HG02840 (cell line): ENCODE results near the gene CACNA2D2.

Experiments
- ATAC-seq: cut with Tn5 transposase; IDR thresholded peaks from one replicate; pipeline ENCODE4 v1.9.1; 2021; ENCODE audit warnings: mild to moderate bottlenecking, moderate library complexity, moderate number of reproducible peaks; ENCODE audit not compliant: unreplicated experiment, low FRiP score

Gene CACNA2D2

GRCh38 chr3:50502584-50503423 lies 630 bp downstream of the CACNA2D2 start:
- ATAC-seq: no peak

GRCh38 chr3:50502225-50502583 lies 1.2 kb downstream of the CACNA2D2 start:
- ATAC-seq: no peak

GRCh38 chr3:50495609-50496423 lies 7.6 kb downstream of the CACNA2D2 start:
- no peak for ATAC-seq

DNA sequence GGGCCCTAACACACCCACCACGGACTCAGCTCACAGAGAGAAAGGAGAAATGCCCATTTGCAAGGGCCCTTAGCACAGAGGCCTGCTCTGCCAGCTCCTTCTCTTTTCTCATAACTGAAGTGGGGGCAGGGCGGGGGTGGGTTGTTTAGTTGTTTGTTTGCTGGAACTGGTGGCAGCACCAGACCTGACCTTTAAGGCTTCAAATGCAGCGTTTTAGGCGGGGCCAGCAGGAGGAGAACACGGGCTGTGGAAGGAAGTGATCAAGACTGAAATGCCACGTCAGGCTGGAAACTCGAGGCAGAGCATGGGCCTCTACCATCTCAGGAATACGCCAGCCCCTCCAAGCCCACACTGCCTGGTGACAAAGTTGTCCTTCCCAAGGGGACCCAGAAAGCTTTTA lies 9.3 kb downstream of the CACNA2D2 start:
- no peak for ATAC-seq

- no peak for ATAC-seq
Observed at GRCh38 chr3:50493623-50494022, 9.8 kb downstream of the CACNA2D2 start.

- ATAC-seq: no peak
Observed at GRCh38 chr3:50493086-50493485, 10.3 kb downstream of the CACNA2D2 start.

GRCh38 chr3:50491023-50491422 lies 12.4 kb downstream of the CACNA2D2 start:
- ATAC-seq: no peak

DNA sequence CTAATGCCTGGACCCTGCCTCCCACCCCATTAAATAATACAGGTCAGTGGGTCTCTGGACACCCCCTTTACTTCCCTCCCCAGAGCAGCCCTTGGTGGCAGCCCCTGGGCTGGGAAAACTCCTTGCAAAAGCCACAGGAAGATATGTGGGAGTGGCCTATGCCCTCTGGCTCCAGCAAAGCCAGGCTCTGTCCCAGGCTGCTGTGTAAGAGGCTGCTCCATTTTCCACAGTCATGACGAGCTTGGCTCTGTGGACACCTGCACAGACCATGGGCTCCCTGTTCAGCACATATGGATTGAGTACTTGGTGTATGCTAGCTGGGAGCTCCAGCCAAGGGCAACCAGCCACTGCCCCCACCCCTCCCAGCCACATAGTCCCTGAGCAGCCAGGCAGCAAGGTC lies 13.0 kb downstream of the CACNA2D2 start:
- ATAC-seq: no peak

DNA sequence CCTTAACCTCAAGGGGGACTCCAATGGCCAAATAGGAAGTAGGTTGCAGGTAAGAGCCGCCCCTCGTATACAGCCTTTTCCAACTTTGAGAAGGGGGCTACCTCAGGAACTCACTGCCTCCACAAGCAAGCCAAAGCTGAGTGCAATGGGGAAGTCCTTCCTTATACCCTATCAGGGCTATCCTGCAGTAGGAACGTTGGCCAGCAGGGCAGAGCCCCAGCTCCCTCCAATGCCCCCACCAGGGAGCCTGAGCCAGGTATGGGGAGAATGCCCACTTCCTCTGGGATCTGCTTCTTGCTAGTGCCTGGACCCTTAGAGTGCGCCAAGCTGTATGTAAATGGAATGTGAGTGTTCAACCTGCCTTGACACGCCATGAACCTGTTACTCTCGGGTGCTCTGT lies 16.3 kb downstream of the CACNA2D2 start:
- ATAC-seq: no peak

GRCh38 chr3:50486219-50486888 lies 17.1 kb downstream of the CACNA2D2 start:
- ATAC-seq: no peak

DNA sequence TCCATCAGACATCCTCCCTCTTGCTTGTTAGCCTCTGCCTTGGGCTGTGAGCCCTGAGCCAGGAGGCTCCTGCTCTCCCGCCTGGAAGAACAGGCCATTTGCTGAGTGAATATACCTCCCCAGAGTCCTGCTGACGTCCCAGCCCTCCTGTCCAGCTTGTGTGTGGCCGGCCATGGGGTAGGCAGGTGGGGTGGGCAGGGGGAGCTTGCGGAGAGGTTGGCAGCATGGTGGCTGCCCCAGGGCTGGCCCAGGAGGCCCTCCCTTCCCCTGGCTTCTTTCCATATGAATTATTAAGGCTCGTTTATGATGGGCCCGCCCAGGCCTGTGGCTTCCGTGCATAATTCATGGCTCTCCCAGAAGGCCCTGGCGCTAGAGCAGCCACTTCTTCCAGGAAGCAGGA lies 18.7 kb downstream of the CACNA2D2 start:
- no peak for ATAC-seq

- ATAC-seq: no peak
Observed at GRCh38 chr3:50483374-50483773, 20.1 kb downstream of the CACNA2D2 start.

- ATAC-seq: no peak
Observed at GRCh38 chr3:50481992-50482391, 21.4 kb downstream of the CACNA2D2 start.

- ATAC-seq: no peak
Observed at GRCh38 chr3:50480471-50480870, 23.0 kb downstream of the CACNA2D2 start.

DNA sequence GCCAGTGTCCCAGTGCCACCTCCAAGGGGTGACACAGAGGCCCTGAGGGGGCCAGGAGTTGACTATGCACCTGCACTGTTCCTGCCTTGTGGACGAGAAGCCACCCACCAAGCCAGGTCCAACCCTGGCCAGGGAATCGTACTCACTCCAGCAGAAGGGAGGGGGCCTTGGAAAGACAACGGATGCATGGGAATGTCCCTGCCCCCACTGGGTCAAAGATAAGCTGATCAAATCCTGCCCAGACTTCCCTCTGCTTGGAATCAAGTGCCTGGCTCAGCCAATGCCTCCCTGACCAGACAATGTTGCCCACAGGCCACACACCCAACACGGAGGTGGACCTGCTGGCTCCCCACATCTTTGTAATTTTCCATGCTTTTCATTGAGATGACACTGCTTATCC lies 23.9 kb downstream of the CACNA2D2 start:
- ATAC-seq: no peak

DNA sequence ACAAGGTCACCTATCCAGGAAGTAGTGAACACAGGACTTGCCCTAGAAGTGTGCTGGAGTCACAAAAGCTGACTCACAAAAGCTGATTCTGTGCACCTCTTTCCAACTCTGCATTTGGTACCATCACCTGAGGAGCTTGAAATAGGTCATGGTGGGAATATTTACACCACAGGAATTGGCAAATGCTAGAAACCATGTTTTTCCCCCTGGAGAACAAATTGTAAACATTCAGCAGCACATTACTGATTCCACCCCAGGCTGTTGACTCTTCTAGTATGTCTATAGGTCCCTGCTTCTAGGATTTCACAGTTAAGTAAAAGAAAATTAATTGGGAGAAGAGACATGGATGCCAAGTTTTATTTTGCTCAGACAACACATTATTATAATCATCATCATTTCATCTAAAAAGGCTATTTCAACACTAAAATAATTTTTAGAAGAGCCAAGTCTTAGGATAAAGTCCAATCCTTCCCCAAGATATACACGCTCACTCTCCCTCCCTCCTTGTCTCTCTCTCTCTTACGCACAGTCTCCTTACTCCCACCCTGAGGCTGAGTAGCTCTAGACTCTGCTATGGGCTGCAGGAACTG lies 24.7 kb downstream of the CACNA2D2 start:
- ATAC-seq: no peak

GRCh38 chr3:50478051-50478450 lies 25.4 kb downstream of the CACNA2D2 start:
- ATAC-seq: no peak

DNA sequence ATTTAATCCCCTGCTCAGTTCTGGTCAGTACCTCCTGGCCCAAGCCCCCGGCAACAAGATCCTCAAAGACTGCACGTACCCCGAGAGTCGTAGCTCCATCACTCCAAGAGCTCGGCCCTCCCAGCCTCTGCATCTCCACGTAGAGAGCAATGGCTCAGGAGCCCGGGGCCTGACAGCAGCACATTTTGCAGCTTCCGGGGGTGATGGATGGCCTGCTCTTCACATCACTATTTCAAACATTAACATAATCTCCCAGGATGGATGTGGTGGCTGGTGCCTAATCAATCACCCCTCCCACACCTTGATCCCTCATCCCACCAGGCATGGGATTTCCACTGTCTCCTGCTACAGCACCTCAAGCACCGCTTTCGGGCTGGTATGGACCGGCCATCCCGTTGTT lies 28.1 kb downstream of the CACNA2D2 start:
- ATAC-seq: no peak

DNA sequence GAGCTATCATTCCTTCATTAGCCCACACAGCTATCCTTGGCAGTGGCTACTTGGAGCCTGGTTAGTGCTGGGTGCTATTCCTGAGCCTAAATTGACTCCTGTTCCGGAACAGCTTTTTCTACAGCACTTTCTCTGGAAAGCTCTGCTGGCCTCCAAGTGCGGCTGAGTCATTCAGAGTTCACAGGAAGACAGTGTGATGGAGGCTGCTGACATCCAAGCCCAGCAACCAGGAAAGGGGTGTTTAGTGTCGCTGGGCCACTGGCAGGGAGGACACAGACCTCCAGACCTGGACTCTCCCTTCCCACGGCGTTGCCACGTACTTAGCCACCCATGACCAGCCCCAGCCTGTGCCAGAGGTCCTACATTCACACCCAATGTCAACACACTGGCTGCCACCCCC lies 28.7 kb downstream of the CACNA2D2 start:
- no peak for ATAC-seq

- no peak for ATAC-seq
Observed at GRCh38 chr3:50473768-50474167, 29.7 kb downstream of the CACNA2D2 start.

DNA sequence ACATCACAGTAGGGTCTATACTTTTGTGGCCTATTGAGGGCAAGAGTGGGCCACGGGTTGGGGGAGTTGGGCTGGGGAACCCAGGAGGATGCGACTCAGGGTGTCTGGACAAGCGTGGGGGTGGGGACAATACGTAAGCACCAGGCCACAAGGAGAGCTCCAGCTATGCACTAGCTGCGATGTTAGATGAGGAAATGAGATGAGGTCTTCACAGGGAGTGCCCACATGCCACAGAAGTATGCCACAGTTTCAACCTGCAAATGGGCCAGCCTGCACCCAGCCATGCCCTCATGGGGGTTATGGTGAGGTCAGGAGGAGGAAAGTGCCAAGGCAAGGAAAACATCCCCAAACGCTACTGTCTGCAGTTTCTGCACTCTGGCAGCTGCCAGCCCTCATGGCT lies 30.5 kb downstream of the CACNA2D2 start:
- ATAC-seq: no peak
